ENCODE results near the gene BPI. TPM values are rescaled to one million over a fixed set of nuclear protein-coding genes. Genes with fewer than 3 reads are reported as not detected.
A peak's percentile ranks its signal among the peaks of the same experiment; 100 is the strongest.

The BPI gene
- total and polyA plus RNA-seq, 2 donors from 2014 or later = 0.16 to 1.5 TPM

DNA sequence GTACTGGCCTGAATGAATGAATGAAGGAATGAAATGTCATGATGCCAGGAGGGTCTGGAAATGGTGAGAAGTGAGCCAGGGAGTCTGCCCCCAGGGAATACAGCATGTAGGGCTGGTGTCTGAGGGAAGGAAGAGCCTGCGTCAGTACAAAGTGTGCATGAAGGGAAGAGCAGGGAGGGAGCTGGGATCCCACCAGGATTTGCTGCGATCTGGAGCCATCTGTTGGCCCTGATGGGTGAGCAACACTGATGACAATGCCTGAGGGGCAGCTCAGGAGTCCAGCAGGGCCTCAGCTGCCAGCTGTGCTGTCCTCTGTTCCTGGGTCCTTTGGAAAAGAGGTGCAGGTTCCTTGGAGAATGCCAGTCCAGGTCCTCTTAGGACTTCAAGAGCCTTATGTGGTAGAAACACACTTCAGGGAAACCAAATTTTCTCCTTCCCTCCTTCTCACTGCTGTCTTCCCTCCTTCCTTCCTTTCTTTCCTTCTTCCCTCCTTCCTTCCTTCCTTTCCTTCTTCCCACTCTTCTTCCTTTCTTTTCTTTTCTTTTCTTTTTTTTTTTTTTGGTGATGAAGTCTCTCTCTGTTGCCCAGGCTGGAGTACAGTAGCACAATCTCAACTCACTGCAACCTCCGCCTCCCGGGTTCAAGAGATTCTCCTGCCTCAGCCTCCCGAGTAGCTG is 11.5 kb downstream of the BPI start:
- no peak for FAIRE-seq
- peaks cover 0 to 2% (median 0%) of the 10 kb centered on the region in 3 donors for H3K9me3 ChIP-seq (ENCODE audit: control insufficient read depth in 2 of 3, insufficient read depth in 1 of 3, low read length in 3 of 3)
- TF ChIP-seq, protein P1, sequence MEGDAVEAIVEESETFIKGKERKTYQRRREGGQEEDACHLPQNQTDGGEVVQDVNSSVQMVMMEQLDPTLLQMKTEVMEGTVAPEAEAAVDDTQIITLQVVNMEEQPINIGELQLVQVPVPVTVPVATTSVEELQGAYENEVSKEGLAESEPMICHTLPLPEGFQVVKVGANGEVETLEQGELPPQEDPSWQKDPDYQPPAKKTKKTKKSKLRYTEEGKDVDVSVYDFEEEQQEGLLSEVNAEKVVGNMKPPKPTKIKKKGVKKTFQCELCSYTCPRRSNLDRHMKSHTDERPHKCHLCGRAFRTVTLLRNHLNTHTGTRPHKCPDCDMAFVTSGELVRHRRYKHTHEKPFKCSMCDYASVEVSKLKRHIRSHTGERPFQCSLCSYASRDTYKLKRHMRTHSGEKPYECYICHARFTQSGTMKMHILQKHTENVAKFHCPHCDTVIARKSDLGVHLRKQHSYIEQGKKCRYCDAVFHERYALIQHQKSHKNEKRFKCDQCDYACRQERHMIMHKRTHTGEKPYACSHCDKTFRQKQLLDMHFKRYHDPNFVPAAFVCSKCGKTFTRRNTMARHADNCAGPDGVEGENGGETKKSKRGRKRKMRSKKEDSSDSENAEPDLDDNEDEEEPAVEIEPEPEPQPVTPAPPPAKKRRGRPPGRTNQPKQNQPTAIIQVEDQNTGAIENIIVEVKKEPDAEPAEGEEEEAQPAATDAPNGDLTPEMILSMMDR (IDR thresholded peaks at IDR 0.05; ENCODE audit: borderline replicate concordance, extremely low read depth, insufficient read depth) = peak; percentile 7
- H3K27ac ChIP-seq (ENCODE audit: low read depth in 2 of 2, low read length in 2 of 2) = no peak overlapping the region
- no peaks in the 10 kb centered on the region for H3K36me3 ChIP-seq (ENCODE audit: control insufficient read depth in 2 of 3, insufficient read depth in 3 of 3, low read length in 3 of 3)
- H3K9ac ChIP-seq (ENCODE audit: low read length in 3 of 3) = no peak overlapping the region
- no peaks in the 10 kb centered on the region for H3K27me3 ChIP-seq (ENCODE audit: control insufficient read depth, insufficient read depth, low read length)
- peaks cover 0 to 4% (median 0%) of the 10 kb centered on the region in 3 donors for H3K4me1 ChIP-seq (ENCODE audit: control insufficient read depth in 2 of 3, insufficient read depth in 2 of 3, low read depth in 1 of 3, low read length in 3 of 3)
- DNase-seq = no peak
- no peak overlapping the region for H3K4me3 ChIP-seq (ENCODE audit: low read length in 3 of 3)
- intact Hi-C loops (cut with DNase I) = no loop called here

DNA sequence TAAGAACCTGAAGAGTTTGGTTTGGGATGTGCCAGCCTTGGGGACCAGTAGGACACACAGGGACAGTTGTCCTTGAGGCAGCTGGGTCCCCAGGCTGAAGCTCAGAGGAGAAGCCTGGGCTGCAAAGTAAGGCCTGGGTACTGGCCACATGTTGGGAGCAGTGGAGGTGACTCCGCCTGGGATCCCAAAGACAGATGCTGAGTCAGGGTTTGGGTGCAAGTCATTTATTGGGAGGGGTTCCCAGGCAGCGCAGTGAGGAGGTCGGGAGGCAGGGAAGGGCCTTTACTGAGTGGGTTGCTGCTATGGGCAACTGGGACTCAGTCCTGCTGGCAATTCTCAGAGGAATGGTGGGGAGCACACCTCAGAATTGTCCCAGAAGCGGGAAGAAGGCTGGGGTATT is 12.4 kb downstream of the BPI start:
- FAIRE-seq = no peak
- intact Hi-C loops (cut with DNase I) = no loop called here
- TF ChIP-seq, protein P1 (IDR thresholded peaks at IDR 0.05; ENCODE audit: borderline replicate concordance, extremely low read depth, insufficient read depth) = no peak

DNA sequence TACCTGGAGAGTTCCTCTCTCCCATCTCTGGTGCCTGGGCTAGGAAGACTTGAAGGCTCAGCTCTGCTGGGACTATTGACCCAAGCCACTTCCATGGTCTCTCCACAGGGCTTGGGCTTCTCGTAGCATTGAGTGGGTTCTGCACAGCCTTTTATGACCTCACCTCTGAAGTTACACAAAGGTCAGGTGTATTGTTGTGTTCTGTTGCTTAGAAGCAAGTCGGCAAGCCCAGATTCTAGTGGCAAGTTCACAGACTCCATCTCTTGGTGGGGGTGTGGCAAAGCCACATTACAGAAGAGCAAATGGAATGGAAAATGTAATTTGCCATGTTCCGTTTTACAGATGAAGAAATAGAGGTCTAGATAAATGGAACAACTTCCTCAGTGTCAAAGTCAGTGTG is 13.5 kb downstream of the BPI start:
- Histone ChIP-seq H3K4me1 (ENCODE audit: control insufficient read depth in 2 of 3, insufficient read depth in 2 of 3, low read depth in 1 of 3, low read length in 3 of 3) (no peaks in the 10 kb centered on the region), H3K4me3 (ENCODE audit: low read length in 3 of 3) (no peak overlapping the region), H3K9me3 (ENCODE audit: control insufficient read depth in 2 of 3, insufficient read depth in 1 of 3, low read length in 3 of 3) (peaks cover 0 to 2% (median 0%) of the 10 kb centered on the region in 3 donors), H3K36me3 (ENCODE audit: control insufficient read depth in 2 of 3, insufficient read depth in 3 of 3, low read length in 3 of 3) (no peaks in the 10 kb centered on the region), H3K9ac (ENCODE audit: low read length in 3 of 3) (no peak overlapping the region), H3K27me3 (ENCODE audit: control insufficient read depth, insufficient read depth, low read length) (no peaks in the 10 kb centered on the region), H3K27ac (ENCODE audit: low read depth in 2 of 2, low read length in 2 of 2) (no peak overlapping the region)
- TF ChIP-seq, protein P1 (IDR thresholded peaks at IDR 0.05; ENCODE audit: borderline replicate concordance, extremely low read depth, insufficient read depth) = no peak
- no peak for FAIRE-seq
- intact Hi-C loops (cut with DNase I) = no loop called here
- no peak for DNase-seq

More for the DNA sequence above, 12.4 kb downstream of the BPI start:
- no peak for DNase-seq
- H3K4me1 ChIP-seq (ENCODE audit: control insufficient read depth in 2 of 3, insufficient read depth in 2 of 3, low read depth in 1 of 3, low read length in 3 of 3) = no peaks in the 10 kb centered on the region
- H3K4me3 ChIP-seq (ENCODE audit: low read length in 3 of 3) = no peak overlapping the region
- H3K9me3 ChIP-seq (ENCODE audit: control insufficient read depth in 2 of 3, insufficient read depth in 1 of 3, low read length in 3 of 3) = peaks cover 0 to 2% (median 0%) of the 10 kb centered on the region in 3 donors
- no peaks in the 10 kb centered on the region for H3K36me3 ChIP-seq (ENCODE audit: control insufficient read depth in 2 of 3, insufficient read depth in 3 of 3, low read length in 3 of 3)
- H3K9ac ChIP-seq (ENCODE audit: low read length in 3 of 3) = no peak overlapping the region
- no peaks in the 10 kb centered on the region for H3K27me3 ChIP-seq (ENCODE audit: control insufficient read depth, insufficient read depth, low read length)
- no peak overlapping the region for H3K27ac ChIP-seq (ENCODE audit: low read depth in 2 of 2, low read length in 2 of 2)
